Gastroesophageal sphincter (tissue), 4 donors: ENCODE data around the gene FAM89B. TPM values are rescaled to one million over a fixed set of nuclear protein-coding genes. Genes with fewer than 3 reads are reported as not detected.

Experiments
- ATAC-seq: fragments of 150-250 bp; one replicate; pipeline ENCODE4 v1.9.1; 2016; ENCODE audit warnings: mild to moderate bottlenecking, moderate library complexity
- H3K27ac ChIP-seq, 4 donors: fragments of 200-600 bp; sonication (generic) in 3 of 4; 1 replicate in 3 of 4; 2 replicates in 1 of 4; pipeline ENCODE4 v1.5.1; 2016 to 2019
- H3K27me3 ChIP-seq: fragments of 200-600 bp; sonication (generic); one replicate; pipeline ENCODE4 v1.5.1; 2019
- H3K36me3 ChIP-seq, 2 donors: fragments of 200-600 bp; sonication (generic); one replicate each; pipeline ENCODE4 v1.5.1; 2019; ENCODE audit warnings: control low read depth in 1 of 2
- H3K4me1 ChIP-seq, 3 donors: fragments of 200-600 bp; sonication (generic); 1 replicate in 2 of 3; 2 replicates in 1 of 3; pipeline ENCODE4 v1.5.1; 2016 to 2019; ENCODE audit warnings: control low read depth in 2 of 3
- H3K4me3 ChIP-seq, 2 donors: fragments of 200-600 bp; sonication (generic); one replicate each; pipeline ENCODE4 v1.5.1; 2019; ENCODE audit warnings: mild to moderate bottlenecking in 1 of 2, moderate library complexity in 1 of 2
- H3K9me3 ChIP-seq, 3 donors: fragments of 200-600 bp; sonication (generic); one replicate each; pipeline ENCODE4 v1.5.1; 2017 to 2019; ENCODE audit warnings: control low read depth in 2 of 3
- CTCF ChIP-seq, 4 experiments: fragments of 200-600 bp in 2 of 4; fragments of 450-650 bp in 2 of 4; sonication (generic) in 1 of 4; IDR thresholded peaks; one replicate each; pipeline ENCODE4 v1.5.1; 2017 to 2019; ENCODE audit warnings: antibody characterized with exemption in 4 of 4, mild to moderate bottlenecking in 2 of 4, moderate library complexity in 2 of 4
- EP300 ChIP-seq: sonication (generic); formaldehyde crosslinking; IDR thresholded peaks from one replicate; pipeline ENCODE4 v1.6.1; 2017; ENCODE audit warnings: antibody characterized with exemption, mild to moderate bottlenecking
- POLR2A ChIP-seq, 2 donors: fragments of 450-650 bp; IDR thresholded peaks; one replicate each; pipeline ENCODE4 v1.6.1; 2017; ENCODE audit warnings: antibody characterized with exemption in 2 of 2, mild to moderate bottlenecking in 2 of 2, moderate library complexity in 1 of 2
- POLR2AphosphoS5 ChIP-seq: sonication (generic); formaldehyde crosslinking; IDR thresholded peaks from one replicate; pipeline ENCODE4 v1.6.1; 2017; ENCODE audit warnings: antibody characterized with exemption
- WGBS, 2 donors: methylation state at CpG; one replicate each; pipeline ENCODE4 v1.1.5; 2018; ENCODE audit warnings: low coverage in 1 of 2; 5-methylcytosine and 5-hydroxymethylcytosine counted together
- total RNA-seq, 4 donors: library from RNA; depleted of rRNA; stranded (reverse); fragments of >200 nt; gene quantifications; one replicate each; pipeline ENCODE4 v1.1.0, GENCODE V29; 2016

The FAM89B gene
- total RNA-seq, 4 donors from 2014 or later = 36.6 to 68.3 (median 55.0) TPM

- peak; percentile 68 for ATAC-seq
- no peak for TF ChIP-seq CTCF (IDR thresholded peaks at IDR 0.05)
- no peak for TF ChIP-seq POLR2A (IDR thresholded peaks at IDR 0.05)
- no peak for TF ChIP-seq POLR2AphosphoS5
- no peak for TF ChIP-seq EP300
- H3K4me3 ChIP-seq = peak overlapping the region in 1 of 2 donors; percentile 30
- no peaks in the 10 kb centered on the region for H3K27me3 ChIP-seq
- H3K4me1 ChIP-seq = peaks cover 0 to 29% (median 6%) of the 10 kb centered on the region in 3 donors
- H3K36me3 ChIP-seq = peaks cover 0 to 84% of the 10 kb centered on the region in 2 donors
- H3K27ac ChIP-seq = peak overlapping the region in 3 of 4 donors; percentile 65 to 72 (median 69)
- 41 to 61% methylated on average over 9 to 20 of the region's 64 CpGs for WGBS, 2 donors
- H3K9me3 ChIP-seq = no peaks in the 10 kb centered on the region
Observed at GRCh38 chr11:65546217-65546958, 25.9 kb upstream of the FAM89B start.

- Histone ChIP-seq H3K27ac (peak overlapping the region in 2 of 4 donors; percentile 21 to 72), H3K4me1 (peaks cover 0 to 30% (median 0%) of the 10 kb centered on the region in 3 donors), H3K27me3 (no peaks in the 10 kb centered on the region), H3K9me3 (no peaks in the 10 kb centered on the region), H3K4me3 (no peak overlapping the region), H3K36me3 (peaks cover 0 to 96% of the 10 kb centered on the region in 2 donors)
- TF ChIP-seq EP300 = no peak
- TF ChIP-seq POLR2A (IDR thresholded peaks at IDR 0.05) = no peak
- TF ChIP-seq CTCF (IDR thresholded peaks at IDR 0.05) = no peak
- no peak for TF ChIP-seq POLR2AphosphoS5
- ATAC-seq = no peak
- 60% methylated on average over 2 of the region's 52 CpGs; no CpG with 5 or more reads in 1 of the 2 donors for WGBS, 2 donors
Observed at GRCh38 chr11:65547446-65548125, 24.8 kb upstream of the FAM89B start.

GRCh38 chr11:65548395-65548794 lies 23.9 kb upstream of the FAM89B start:
- Histone ChIP-seq H3K27ac (peak overlapping the region in 1 of 4 donors; percentile 20), H3K4me1 (peaks cover 0 to 38% (median 1%) of the 10 kb centered on the region in 3 donors), H3K27me3 (no peaks in the 10 kb centered on the region), H3K4me3 (no peak overlapping the region), H3K9me3 (no peaks in the 10 kb centered on the region), H3K36me3 (peaks cover 0 to 98% of the 10 kb centered on the region in 2 donors)
- 79 to 100% methylated on average over 2 to 3 of the region's 3 CpGs for WGBS, 2 donors
- ATAC-seq = no peak
- TF ChIP-seq POLR2AphosphoS5 (no peak), POLR2A (IDR thresholded peaks at IDR 0.05) (no peak)

- Histone ChIP-seq H3K27ac (no peak overlapping the region), H3K4me3 (no peak overlapping the region), H3K9me3 (no peaks in the 10 kb centered on the region), H3K4me1 (peaks cover 0 to 45% (median 7%) of the 10 kb centered on the region in 3 donors), H3K27me3 (no peaks in the 10 kb centered on the region), H3K36me3 (peaks cover 0 to 98% of the 10 kb centered on the region in 2 donors)
- TF ChIP-seq POLR2A (IDR thresholded peaks at IDR 0.05) = no peak
- no peak for TF ChIP-seq POLR2AphosphoS5
- no peak for TF ChIP-seq EP300
- TF ChIP-seq CTCF (IDR thresholded peaks at IDR 0.05) = no peak
- ATAC-seq = no peak
- 85 to 100% methylated on average over 1 to 3 of the region's 3 CpGs for WGBS, 2 donors
Observed at GRCh38 chr11:65549096-65549495, 23.2 kb upstream of the FAM89B start.

- no peaks in the 10 kb centered on the region for H3K27me3 ChIP-seq
- H3K36me3 ChIP-seq = peaks cover 0 to 72% of the 10 kb centered on the region in 2 donors
- H3K9me3 ChIP-seq = no peaks in the 10 kb centered on the region
- WGBS, 2 donors = 59 to 68% methylated on average over 3 to 10 of the region's 17 CpGs
- no peak overlapping the region for H3K27ac ChIP-seq
- peak; percentile 19 for ATAC-seq
- no peak overlapping the region for H3K4me3 ChIP-seq
- H3K4me1 ChIP-seq = peaks cover 0 to 64% (median 32%) of the 10 kb centered on the region in 3 donors
- TF ChIP-seq EP300 (no peak), CTCF (IDR thresholded peaks at IDR 0.05) (peak in 2 of 4 experiments; percentile 37 to 48)
Observed at GRCh38 chr11:65551572-65552387, 20.6 kb upstream of the FAM89B start.
